ENCODE results near the gene TCF3.
A peak's percentile ranks its signal among the peaks of the same experiment; 100 is the strongest.
"Not testable (repeated sequence)": the region's sequence is repeated elsewhere in the genome, so short reads cannot be mapped to it uniquely, and the experiment has no call there.

Gene TCF3

GRCh38 chr19:1650650-1651567 lies 1.5 kb downstream of the TCF3 start:
- peak; percentile 66 to 69 for DNase-seq

DNA sequence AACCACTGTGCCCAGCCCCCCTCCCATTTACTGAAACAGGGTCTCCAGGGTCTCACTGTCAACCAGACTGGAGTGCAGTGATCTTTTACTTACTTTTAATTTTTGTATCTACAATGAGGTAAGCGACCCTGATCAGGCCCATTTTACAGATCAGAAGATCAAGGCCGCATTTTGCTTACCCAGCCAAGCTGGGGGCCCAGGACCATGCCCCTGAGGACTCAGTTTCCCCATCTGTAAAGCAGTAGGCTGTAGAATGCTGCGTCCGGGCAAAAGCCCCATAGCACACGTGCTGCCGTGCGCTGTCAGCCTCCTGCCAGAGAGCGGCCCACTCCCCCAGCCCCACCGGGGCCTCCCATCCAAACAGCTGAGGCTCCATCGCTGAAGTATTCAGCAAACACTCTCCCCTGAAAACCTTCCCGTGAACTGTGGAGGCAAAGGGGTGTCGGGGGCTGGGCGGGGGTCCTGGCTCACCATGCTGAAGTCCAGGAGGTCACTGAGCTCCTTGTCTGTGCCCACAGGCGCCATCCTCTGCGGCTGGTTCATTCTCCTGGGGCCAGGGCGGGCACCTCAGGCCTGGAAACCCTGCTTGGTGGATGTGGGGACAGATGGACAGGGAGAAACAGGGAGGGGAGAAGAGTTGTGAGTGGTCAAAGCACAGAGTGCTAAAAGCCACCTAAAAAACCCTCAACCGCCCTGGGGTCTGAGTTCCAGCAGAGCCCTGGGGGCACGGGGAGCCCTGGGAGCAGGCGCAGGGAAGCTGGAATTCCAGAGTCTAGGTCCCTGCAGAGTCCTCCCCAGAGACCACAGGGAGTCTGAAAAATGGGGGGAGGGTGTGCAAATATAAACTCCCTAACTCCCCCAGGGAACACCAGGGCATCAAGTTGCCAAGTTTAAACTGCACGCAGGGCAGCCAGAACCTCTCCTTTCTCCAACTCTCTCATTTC lies 2.4 kb downstream of the TCF3 start:
- DNase-seq = no peak

GRCh38 chr19:1648920-1649541 lies 3.4 kb downstream of the TCF3 start:
- DNase-seq = no peak

DNA sequence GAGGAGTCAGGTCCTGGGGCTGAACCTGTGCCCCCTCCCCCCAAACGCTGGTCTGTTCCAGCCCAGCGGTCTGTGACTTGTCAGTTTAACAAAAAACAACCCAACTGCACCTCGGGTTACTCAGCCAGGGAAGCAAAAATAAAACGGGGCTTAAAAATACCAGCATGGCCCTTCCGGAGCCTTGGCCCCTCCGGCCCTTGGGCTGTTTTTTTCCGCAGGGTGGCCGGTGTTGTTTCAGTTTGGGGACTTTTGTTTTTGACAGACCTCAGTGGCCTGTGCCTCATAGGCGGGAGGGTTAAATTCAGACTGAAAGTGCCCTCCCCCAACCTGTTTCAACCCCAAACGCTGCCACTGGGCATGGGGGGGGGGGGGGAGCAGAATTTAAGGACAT lies 4.0 kb downstream of the TCF3 start:
- no peak for DNase-seq

DNA sequence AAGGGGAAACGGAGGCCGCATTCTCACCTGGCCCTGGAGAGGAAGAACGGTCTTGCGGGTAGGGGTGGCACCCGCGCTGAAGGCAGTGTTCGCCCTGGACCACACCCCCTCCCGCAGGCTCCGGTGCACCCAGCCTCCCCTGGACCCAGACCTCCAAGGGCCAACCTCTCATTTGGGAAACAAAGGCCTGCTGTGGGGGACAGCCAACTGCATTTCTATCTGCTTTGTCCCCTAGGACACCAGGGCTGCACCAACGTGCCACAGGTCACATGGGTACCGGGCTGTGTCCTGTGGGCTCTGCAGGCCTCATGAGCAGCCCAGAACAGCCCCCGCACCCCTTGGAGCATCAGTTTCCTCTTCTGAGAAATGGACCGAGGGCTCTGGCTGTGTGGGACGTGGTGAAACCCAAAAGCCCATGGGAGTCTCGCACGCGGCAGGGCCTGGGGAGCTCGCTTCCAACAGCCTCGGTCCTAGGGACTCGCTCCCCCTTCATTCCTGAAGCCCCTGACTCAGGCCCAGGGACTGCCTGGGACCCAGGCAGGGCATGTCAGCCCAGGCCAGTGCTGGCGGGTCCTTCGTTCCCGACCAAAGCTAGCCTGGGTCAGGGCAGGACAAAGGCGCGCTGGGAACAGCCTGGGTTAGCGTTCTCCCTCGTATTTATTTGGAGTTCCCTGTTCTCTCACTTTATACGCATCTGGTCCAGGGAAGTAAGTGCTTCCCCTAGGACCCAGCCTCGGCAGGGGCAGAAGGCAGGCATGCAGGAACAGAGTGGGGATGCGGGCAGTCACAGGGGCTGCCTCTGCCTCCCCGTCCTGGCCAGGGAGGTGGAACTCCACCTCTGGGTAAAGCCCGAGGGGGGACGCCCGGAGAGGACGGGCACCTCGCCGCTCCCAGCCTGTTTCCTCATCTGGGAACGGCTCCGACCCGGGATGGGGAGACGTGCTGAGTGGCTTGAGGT lies 4.6 kb downstream of the TCF3 start:
- DNase-seq = no peak

DNA sequence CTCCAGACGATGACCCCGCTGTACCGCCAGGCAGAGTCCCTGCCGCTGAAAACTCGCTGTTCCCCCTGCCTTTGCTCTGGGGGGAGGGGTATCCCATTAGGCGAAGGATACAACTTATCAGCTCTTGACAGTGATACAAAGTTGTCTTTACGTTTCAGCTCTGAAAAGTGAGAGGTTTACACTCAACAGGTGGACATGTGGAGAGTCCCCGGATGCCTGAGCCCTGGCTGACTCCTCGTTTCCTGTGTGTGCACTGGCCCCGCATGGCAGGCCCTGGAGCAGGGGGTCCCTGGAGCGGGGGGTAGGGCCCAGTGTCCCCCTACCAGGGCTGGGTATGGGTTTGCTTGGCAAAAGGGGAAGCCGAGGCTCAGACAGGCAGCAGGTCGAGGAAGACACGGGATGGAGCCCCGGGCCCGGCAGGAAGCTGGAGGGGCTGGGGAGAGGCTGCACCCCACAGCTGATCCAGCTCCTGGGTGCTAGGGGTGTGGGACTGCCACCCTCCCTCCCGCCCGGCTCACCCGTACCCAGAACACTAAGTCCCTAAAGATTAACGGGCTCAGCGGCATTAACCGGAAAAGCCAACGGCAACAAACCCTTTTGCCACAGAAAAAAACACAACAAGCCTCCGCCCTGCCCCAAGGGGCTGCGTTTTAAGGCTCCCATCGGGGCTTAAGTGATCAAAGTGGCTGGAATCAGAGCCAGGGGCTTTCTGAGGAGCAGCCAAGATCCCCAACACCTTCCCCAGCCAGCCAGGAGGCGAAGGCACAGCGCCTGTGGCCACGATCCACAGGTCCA lies 5.6 kb downstream of the TCF3 start:
- DNase-seq = no peak

GRCh38 chr19:1646149-1646548 lies 6.3 kb downstream of the TCF3 start:
- no peak for DNase-seq

DNA sequence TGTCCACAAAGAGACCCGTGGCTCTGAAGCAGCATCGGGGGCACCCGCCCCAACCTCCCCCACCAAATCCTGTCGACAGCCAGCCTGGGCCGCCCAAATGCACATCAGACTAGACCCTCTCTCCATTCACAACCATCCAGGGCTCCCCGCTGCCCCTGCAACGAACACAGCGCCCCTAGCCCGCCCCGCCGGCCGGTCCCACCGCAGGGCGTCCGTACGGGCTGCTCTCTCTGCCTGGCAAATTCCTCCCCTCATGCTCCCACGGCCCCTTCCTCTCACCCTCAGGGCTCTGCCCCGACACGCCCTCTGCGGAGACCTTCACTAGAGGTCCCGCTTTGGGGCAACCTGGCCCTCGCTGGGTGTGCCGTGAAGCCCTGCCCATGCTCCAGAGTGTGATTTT lies 7.1 kb downstream of the TCF3 start:
- DNase-seq = no peak

DNA sequence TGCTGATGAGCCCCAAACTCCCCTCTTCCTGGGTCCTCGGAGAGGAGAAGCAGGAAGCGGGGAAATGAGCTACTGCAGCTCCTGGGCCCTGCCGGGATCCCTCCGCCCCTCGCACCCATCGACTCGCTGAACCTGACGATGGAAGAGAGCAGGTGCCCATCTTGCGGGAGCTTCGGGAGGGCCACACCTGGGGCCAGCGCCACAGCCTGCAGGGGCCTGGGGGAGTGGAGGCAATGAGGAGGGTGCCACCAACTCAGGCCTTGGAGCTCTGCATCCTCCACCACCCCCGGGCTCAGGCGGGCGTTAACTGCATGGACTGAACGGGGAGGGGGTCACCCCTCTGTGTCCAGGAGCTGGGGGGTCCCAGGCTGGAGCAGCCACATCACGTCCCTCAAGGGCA lies 8.3 kb downstream of the TCF3 start:
- DNase-seq = no peak

DNA sequence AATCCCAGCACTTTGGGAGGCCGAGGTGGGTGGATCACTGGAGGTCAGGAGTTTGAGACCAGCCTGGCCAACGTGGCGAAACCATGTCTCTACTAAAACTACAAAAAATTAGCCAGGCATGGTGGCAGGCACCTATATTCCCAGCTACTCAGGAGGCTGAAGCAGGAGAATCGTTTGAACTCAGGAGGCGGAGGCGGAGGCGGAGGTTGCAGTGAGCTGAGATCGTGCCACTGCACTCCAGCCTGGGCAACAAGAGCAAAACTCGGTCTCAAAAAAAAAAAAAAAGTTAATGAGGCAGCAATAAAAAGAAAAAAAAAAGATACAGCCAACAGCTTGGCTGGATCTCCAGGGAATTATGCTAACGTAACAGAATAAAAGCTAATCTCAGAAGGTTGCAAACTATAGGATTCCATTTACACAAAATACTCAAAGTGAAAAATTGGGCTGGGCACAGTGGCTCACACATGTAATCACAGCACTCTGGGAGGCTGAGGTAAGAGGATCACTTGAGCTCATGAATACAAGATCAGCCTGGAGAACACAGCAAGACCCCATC lies 11.4 kb downstream of the TCF3 start:
- DNase-seq = not testable (repeated sequence)

GRCh38 chr19:1636325-1637236 lies 15.8 kb downstream of the TCF3 start:
- no peak for DNase-seq

GRCh38 chr19:1634938-1635243 lies 17.5 kb downstream of the TCF3 start:
- no peak for DNase-seq

- DNase-seq = no peak
Measured at GRCh38 chr19:1634242-1634937, 18.0 kb downstream of the TCF3 start.

DNA sequence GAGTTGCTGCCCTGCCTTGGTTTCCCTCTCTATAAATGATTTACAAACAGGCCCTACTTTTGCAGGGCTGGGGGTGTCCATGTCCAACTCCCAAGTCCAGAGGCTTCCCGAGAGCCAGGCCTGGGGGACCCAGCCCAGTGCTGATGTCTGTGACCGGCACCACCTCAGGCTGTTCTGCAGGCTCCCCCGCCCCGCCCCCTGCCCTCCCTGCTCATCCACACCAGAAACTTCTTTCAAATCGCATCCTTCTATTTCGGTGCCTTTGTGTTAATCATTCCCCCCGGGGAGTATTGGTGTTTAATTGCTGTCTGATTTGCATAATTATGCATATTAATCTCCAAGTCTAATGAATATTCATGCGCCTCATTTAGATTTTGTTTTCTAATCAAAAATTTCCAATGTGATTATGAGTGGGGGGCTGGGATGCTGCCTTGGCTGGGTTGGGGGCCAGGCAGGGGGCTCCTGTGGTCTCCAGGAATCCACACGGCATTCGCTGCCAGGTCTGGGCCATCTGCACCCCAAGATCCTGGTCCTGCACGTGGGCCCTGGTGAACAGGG lies 19.1 kb downstream of the TCF3 start:
- no peak for DNase-seq

GRCh38 chr19:1632462-1633268 lies 19.8 kb downstream of the TCF3 start:
- DNase-seq = no peak

DNA sequence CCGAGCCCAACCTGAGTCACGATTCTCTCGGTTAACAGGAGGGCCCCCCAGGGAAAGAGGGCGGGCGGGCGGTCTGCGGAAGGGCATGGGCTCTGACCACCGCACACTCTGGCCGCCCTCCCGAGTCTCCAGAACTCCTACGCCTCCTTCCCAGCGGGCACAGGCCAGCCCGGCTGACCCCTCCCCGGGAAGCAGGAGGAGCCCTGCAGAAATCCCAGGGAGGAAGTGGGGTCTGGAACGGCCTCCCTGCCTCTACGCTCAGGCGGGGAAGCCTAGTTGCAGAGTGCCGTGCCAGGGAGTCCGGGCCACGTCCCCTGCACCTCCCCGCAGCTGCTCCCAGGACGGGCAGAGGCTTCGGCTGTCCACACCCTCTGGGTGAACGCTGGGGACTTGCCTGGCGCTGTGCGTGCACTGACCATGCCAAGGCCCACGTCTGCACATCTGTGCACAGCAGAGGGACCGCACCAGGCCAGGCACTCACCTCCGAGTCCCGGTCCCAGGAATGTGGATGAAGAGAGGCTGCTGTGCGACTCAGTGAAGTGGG lies 20.8 kb downstream of the TCF3 start:
- no peak for DNase-seq

- no peak for DNase-seq
Measured at GRCh38 chr19:1630811-1631210, 21.6 kb downstream of the TCF3 start.

GRCh38 chr19:1630012-1630411 lies 22.4 kb downstream of the TCF3 start:
- no peak for DNase-seq

Data from stimulated activated CD4-positive, alpha-beta T cell treated with anti-CD3 and anti-CD28 coated beads, Interleukin-2, amount 100 ng/mL, for 24 hours (primary cell).